ENCODE measurements around the gene CTSS.

- no peak for TF ChIP-seq EZH2phosphoT487 (IDR thresholded peaks at IDR 0.05; ENCODE audit: insufficient read depth, low read depth)
- TF ChIP-seq EZH2 (IDR thresholded peaks at IDR 0.05; ENCODE audit: insufficient read depth, poor library complexity, severe bottlenecking) = no peak
Measured at GRCh38 chr1:150751443-150751842, 14.1 kb downstream of the CTSS start.
